ENCODE data around the gene SPATA3. TPM values are rescaled to one million over a fixed set of nuclear protein-coding genes. Genes with fewer than 3 reads are reported as not detected.

SPATA3 gene
- total RNA-seq, 1 donor from 2014 or later, result not detected

- Histone ChIP-seq H3K36me3 (no peaks in the 10 kb centered on the region), H3K4me1 (peaks cover 0 to 2% of the 10 kb centered on the region in 2 donors), H3K9me3 (no peaks in the 10 kb centered on the region), H3K27me3 (no peaks in the 10 kb centered on the region), H3K4me3 (no peak overlapping the region), H3K27ac (no peak overlapping the region)
- TF ChIP-seq, protein P1, sequence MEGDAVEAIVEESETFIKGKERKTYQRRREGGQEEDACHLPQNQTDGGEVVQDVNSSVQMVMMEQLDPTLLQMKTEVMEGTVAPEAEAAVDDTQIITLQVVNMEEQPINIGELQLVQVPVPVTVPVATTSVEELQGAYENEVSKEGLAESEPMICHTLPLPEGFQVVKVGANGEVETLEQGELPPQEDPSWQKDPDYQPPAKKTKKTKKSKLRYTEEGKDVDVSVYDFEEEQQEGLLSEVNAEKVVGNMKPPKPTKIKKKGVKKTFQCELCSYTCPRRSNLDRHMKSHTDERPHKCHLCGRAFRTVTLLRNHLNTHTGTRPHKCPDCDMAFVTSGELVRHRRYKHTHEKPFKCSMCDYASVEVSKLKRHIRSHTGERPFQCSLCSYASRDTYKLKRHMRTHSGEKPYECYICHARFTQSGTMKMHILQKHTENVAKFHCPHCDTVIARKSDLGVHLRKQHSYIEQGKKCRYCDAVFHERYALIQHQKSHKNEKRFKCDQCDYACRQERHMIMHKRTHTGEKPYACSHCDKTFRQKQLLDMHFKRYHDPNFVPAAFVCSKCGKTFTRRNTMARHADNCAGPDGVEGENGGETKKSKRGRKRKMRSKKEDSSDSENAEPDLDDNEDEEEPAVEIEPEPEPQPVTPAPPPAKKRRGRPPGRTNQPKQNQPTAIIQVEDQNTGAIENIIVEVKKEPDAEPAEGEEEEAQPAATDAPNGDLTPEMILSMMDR (IDR thresholded peaks at IDR 0.05), result no peak
- intact Hi-C loops (cut with DNase I), result loop anchor here (5.0 kb wide), 1 partner anchor 362 kb away; no protein-coding TSS in a partner anchor
- DNase-seq (ENCODE audit: low spot score in 2 of 2), result no peak
These were observed 54.3 kb downstream of the SPATA3 start for GRCh38 chr2:231050018-231050901.

GRCh38 chr2:231051116-231051515 is 55.2 kb downstream of the SPATA3 start:
- Histone ChIP-seq H3K4me1 (peaks cover 0 to 2% of the 10 kb centered on the region in 2 donors), H3K4me3 (no peak overlapping the region), H3K27ac (no peak overlapping the region), H3K36me3 (no peaks in the 10 kb centered on the region), H3K27me3 (no peaks in the 10 kb centered on the region), H3K9me3 (no peaks in the 10 kb centered on the region)
- TF ChIP-seq, protein P1 (IDR thresholded peaks at IDR 0.05), result no peak
- no peak for DNase-seq (ENCODE audit: low spot score in 2 of 2)
- intact Hi-C loops (cut with DNase I), result loop anchor here (5.0 kb wide), 1 partner anchor 361 kb away; no protein-coding TSS in a partner anchor

DNA sequence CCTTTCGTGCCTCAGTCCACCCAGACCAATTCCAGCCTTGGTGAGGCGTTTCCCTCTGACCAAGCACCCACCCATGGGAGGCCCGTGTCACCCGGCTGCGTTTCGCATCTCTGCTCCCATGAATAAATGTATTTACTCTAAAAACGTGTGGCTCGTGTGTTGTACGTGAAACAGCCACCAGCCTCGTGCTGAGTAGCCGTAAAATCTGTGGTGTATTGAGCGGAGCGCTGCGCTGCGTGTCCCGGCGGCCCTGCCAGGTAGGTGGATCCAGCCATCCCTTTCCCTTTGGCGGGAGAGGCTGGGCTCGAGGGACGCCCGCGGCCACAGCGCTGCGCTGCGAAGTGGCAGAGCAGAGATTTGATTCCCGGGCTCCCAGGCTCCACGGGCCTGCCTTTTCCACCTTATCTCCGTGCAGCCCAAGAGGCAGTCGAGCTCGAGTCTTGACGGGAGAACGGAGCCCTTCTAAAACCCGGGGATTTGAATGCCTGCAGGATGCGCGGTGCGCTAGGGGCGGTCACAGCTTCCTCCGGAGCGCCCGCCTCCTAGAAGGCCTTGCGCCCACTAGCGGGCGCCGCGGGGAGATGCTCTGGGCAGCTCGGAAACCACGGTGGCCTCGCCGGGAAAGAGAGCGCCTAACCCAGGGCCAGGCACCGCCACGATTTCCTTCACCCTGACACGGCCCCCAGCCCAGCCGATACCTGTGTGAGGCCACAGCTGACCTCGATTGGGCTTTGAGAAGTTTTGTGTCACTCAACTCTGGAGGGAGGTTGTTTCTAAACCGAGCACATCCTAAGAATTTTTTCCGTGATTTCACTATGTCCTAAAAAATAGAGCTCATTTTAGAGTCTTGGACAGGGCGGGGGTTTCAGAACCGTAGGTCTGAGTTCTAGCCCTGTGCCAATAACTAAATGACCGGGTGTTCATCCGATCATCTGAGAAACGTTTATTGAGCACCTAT is 56.9 kb downstream of the SPATA3 start:
- Histone ChIP-seq H3K9me3 (no peaks in the 10 kb centered on the region), H3K4me3 (peak overlapping the region; percentile 70 to 74), H3K36me3 (no peaks in the 10 kb centered on the region), H3K4me1 (peaks cover 3 to 5% of the 10 kb centered on the region in 2 donors), H3K27me3 (no peaks in the 10 kb centered on the region), H3K27ac (peak overlapping the region; percentile 64 to 69)
- intact Hi-C loops (cut with DNase I), result loop anchor here (1.0 to 5.0 kb wide), 2 partner anchors 228 to 360 kb away; no protein-coding TSS in a partner anchor
- TF ChIP-seq, protein P1 (IDR thresholded peaks at IDR 0.05), result peak; percentile 75 to 98 (median 95)
- peak in 1 of 2 donors; percentile 90 for DNase-seq (ENCODE audit: low spot score in 2 of 2)

- intact Hi-C loops (cut with DNase I), result loop anchor here (1.0 to 5.0 kb wide), 2 partner anchors 230 to 358 kb away; no protein-coding TSS in a partner anchor
- Histone ChIP-seq H3K27me3 (no peaks in the 10 kb centered on the region), H3K36me3 (no peaks in the 10 kb centered on the region), H3K27ac (no peak overlapping the region), H3K9me3 (no peaks in the 10 kb centered on the region), H3K4me1 (peaks cover 6 to 14% of the 10 kb centered on the region in 2 donors), H3K4me3 (no peak overlapping the region)
- no peak for DNase-seq (ENCODE audit: low spot score in 2 of 2)
- TF ChIP-seq, protein P1 (IDR thresholded peaks at IDR 0.05), result no peak
These were observed 57.9 kb downstream of the SPATA3 start for GRCh38 chr2:231053846-231054245.

All from ascending aorta (tissue), 2 donors.